GM19043 (cell line): Measurements from ENCODE around the gene GRM5.

ENCODE experiments used
- ATAC-seq: cut with Tn5 transposase; IDR thresholded peaks from one replicate; pipeline ENCODE4 v1.9.1; 2021; ENCODE audit warnings: low read depth; ENCODE audit not compliant: unreplicated experiment

Gene GRM5

GRCh38 chr11:88739524-88739923, 326.3 kb downstream of the GRM5 start:
- no peak for ATAC-seq

- ATAC-seq, result no peak
Measured at GRCh38 chr11:88709567-88709966, 356.2 kb downstream of the GRM5 start.

GRCh38 chr11:88704485-88704884, 361.3 kb downstream of the GRM5 start:
- ATAC-seq, result no peak

GRCh38 chr11:88701816-88702215, 364.0 kb downstream of the GRM5 start:
- ATAC-seq, result no peak

GRCh38 chr11:88697139-88697538, 368.6 kb downstream of the GRM5 start:
- no peak for ATAC-seq

GRCh38 chr11:88695689-88696414, 369.9 kb downstream of the GRM5 start:
- ATAC-seq, result no peak

GRCh38 chr11:88692306-88693086, 373.3 kb downstream of the GRM5 start:
- ATAC-seq, result no peak

- no peak for ATAC-seq
Measured at GRCh38 chr11:88689548-88690240, 376.1 kb downstream of the GRM5 start.

GRCh38 chr11:88683024-88683423, 382.8 kb downstream of the GRM5 start:
- no peak for ATAC-seq

- ATAC-seq, result no peak
Measured at GRCh38 chr11:88680806-88681205, 385.0 kb downstream of the GRM5 start.

GRCh38 chr11:88666364-88666763, 399.4 kb downstream of the GRM5 start:
- no peak for ATAC-seq

- ATAC-seq, result no peak
Measured at GRCh38 chr11:88657076-88657738, 408.6 kb downstream of the GRM5 start.

- no peak for ATAC-seq
Measured at GRCh38 chr11:88656283-88656682, 409.5 kb downstream of the GRM5 start.

- ATAC-seq, result no peak
Measured at GRCh38 chr11:88655656-88656055, 410.1 kb downstream of the GRM5 start.

- ATAC-seq, result no peak
Measured at GRCh38 chr11:88655196-88655595, 410.6 kb downstream of the GRM5 start.

- ATAC-seq, result no peak
Measured at GRCh38 chr11:88651556-88651955, 414.2 kb downstream of the GRM5 start.

GRCh38 chr11:88644724-88645123, 421.1 kb downstream of the GRM5 start:
- ATAC-seq, result no peak

GRCh38 chr11:88632163-88632562, 433.6 kb downstream of the GRM5 start:
- ATAC-seq, result no peak

- no peak for ATAC-seq
Measured at GRCh38 chr11:88631497-88631896, 434.3 kb downstream of the GRM5 start.

- no peak for ATAC-seq
Measured at GRCh38 chr11:88629496-88629895, 436.3 kb downstream of the GRM5 start.

- ATAC-seq, result no peak
Measured at GRCh38 chr11:88626216-88626615, 439.6 kb downstream of the GRM5 start.
